Skeletal muscle satellite cell (primary cell): ENCODE data around the gene CNPPD1.
"Not testable (repeated sequence)": the region's sequence is repeated elsewhere in the genome, so short reads cannot be mapped to it uniquely, and the experiment has no call there.

ENCODE experiments used
- H3K27me3 ChIP-seq: 2 replicates; pipeline ENCODE4 v1.7.0; 2013; ENCODE audit warnings: low read length; ENCODE audit not compliant: control insufficient read depth, insufficient read depth
- H3K36me3 ChIP-seq: 2 replicates; pipeline ENCODE4 v1.7.0; 2013; ENCODE audit warnings: mild to moderate bottlenecking, control low read depth, low read length; ENCODE audit not compliant: insufficient read depth
- H3K4me1 ChIP-seq: 2 replicates; pipeline ENCODE4 v1.7.0; 2013; ENCODE audit warnings: low read length; ENCODE audit not compliant: control insufficient read depth, insufficient read depth
- H3K4me2 ChIP-seq: 2 replicates; pipeline ENCODE4 v1.7.0; 2013; ENCODE audit warnings: mild to moderate bottlenecking, low read length
- H3K4me3 ChIP-seq: 2 replicates; pipeline ENCODE4 v1.7.0; 2013; ENCODE audit warnings: low read length
- H3K9ac ChIP-seq: 2 replicates; pipeline ENCODE4 v1.7.0; 2013; ENCODE audit warnings: mild to moderate bottlenecking, low read depth, low read length, moderate library complexity
- H3K9me3 ChIP-seq: replicated peaks from 2 replicates; pipeline ENCODE4 v1.7.0; 2013; ENCODE audit warnings: mild to moderate bottlenecking, control low read depth, low read length

Gene CNPPD1

DNA sequence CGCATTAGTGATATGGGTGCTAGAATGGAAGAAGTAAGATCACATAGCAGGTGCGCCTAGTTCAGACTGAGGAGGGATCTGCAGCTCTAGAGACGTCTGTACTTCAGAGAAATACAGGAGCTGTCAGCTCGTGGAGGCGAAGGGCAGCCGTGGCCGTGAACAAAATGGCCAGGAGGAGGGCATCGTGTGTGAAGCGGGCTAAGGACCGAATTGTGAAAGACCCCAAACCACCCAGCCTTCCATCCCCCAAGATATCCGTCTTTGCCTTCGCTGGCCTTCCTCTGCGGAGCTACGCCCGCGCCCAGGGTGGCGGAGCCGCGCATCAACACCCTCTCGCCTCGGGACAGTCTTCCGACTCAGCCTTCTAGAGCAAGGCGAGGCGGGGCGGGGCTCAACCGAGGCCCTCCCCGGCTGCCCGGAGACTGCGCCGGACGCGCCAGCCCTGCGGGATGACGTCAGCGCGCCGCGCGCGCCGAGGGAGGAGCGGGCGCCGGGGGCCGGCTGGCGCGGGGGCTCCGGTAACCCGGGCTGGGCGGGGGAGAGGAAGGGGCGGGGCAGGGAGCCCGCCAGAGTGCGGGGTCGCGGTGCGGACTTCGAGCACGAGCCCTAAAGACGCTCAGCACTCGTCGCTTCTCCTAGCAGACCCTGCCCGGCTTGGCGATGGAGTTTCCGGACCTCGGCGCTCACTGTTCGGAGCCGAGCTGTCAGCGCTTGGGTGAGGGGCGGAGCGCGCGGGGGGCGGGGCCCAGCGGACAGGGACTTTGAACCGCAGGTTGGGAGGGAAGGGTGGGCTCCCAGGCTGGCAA, 29.8 kb upstream of the CNPPD1 start, which contains the start of gene ZFAND2B:
ZFAND2B (plus strand) TSS at position 455 of the 806 bp plus-strand sequence; CDS start at position 661, 206 bp downstream.
- Histone ChIP-seq H3K9ac (peak within 1 kb of the TSS; percentile 83), H3K4me2 (peak within 1 kb of the TSS; percentile 97), H3K36me3 (peaks cover 32% of the 10 kb centered on the region), H3K4me3 (peak within 1 kb of the TSS; percentile 86), H3K4me1 (peaks cover 19% of the 10 kb centered on the region), H3K27me3 (no peaks in the 10 kb centered on the region), H3K9me3 (no peaks in the 10 kb centered on the region)

- Histone ChIP-seq H3K9me3 (no peaks in the 10 kb centered on the region), H3K36me3 (peaks cover 28% of the 10 kb centered on the region), H3K4me3 (peak overlapping the region; percentile 86), H3K9ac (peak overlapping the region; percentile 83), H3K27me3 (no peaks in the 10 kb centered on the region), H3K4me1 (peaks cover 19% of the 10 kb centered on the region), H3K4me2 (peak overlapping the region; percentile 97)
Observed at GRCh38 chr2:219205981-219206327, 29.2 kb upstream of the CNPPD1 start.

- Histone ChIP-seq H3K4me1 (peaks cover 19% of the 10 kb centered on the region), H3K4me3 (no peak overlapping the region), H3K9ac (no peak overlapping the region), H3K27me3 (peaks cover 4% of the 10 kb centered on the region), H3K9me3 (no peaks in the 10 kb centered on the region), H3K36me3 (peaks cover 20% of the 10 kb centered on the region), H3K4me2 (no peak overlapping the region)
Observed at GRCh38 chr2:219205165-219205538, 28.4 kb upstream of the CNPPD1 start.

GRCh38 chr2:219204425-219205164, 27.9 kb upstream of the CNPPD1 start:
- H3K4me2 ChIP-seq = no peak overlapping the region
- H3K4me1 ChIP-seq = peaks cover 19% of the 10 kb centered on the region
- no peak overlapping the region for H3K4me3 ChIP-seq
- H3K36me3 ChIP-seq = peaks cover 15% of the 10 kb centered on the region
- peaks cover 6% of the 10 kb centered on the region for H3K27me3 ChIP-seq
- H3K9me3 ChIP-seq = no peaks in the 10 kb centered on the region
- no peak overlapping the region for H3K9ac ChIP-seq

- not testable (repeated sequence) for H3K4me2 ChIP-seq, H3K9ac ChIP-seq, H3K36me3 ChIP-seq, H3K9me3 ChIP-seq, H3K4me3 ChIP-seq, H3K4me1 ChIP-seq
- H3K27me3 ChIP-seq = peaks cover 14% of the 10 kb centered on the region
Observed at GRCh38 chr2:219201331-219201730, 24.6 kb upstream of the CNPPD1 start.

DNA sequence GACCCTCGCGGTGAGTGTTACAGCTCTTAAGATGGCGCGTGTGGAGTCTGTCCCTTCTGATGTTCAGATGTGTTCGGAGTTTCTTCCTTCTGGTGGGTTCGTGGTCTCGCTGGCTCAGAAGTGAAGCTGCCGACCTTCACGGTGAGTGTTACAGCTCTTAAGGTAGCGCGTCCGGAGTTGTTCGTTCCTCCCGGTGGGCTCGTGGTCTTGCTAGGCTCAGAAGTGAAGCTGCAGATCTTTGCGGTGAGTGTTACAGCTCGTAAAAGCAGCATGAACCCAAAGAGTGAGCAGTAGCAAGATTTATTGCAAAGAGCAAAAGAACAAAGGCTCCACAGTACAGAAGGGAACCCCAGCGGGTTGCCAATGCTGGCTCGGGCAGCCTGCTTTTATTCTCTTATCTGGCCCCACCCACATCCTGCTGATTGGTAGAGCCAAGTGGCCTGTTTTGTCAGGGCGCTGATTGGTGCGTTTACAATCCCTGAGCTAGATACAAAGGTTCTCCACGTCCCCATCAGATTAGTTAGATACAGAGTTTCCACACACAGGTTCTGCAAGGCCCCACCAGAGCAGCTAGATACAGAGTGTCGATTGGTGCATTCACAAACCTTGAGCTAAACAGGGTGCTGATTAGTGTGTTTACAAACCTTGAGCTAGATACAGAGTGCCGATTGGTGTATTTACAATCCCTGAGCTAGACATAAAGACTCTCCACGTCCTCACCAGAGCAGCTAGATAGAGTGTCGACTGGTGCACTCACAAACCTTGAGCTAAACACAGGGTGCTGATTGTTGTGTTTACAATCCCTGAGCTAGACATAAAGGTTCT, 24.0 kb upstream of the CNPPD1 start:
- not testable (repeated sequence) for H3K4me1 ChIP-seq, H3K36me3 ChIP-seq, H3K4me2 ChIP-seq, H3K9me3 ChIP-seq, H3K4me3 ChIP-seq, H3K9ac ChIP-seq
- peaks cover 15% of the 10 kb centered on the region for H3K27me3 ChIP-seq

DNA sequence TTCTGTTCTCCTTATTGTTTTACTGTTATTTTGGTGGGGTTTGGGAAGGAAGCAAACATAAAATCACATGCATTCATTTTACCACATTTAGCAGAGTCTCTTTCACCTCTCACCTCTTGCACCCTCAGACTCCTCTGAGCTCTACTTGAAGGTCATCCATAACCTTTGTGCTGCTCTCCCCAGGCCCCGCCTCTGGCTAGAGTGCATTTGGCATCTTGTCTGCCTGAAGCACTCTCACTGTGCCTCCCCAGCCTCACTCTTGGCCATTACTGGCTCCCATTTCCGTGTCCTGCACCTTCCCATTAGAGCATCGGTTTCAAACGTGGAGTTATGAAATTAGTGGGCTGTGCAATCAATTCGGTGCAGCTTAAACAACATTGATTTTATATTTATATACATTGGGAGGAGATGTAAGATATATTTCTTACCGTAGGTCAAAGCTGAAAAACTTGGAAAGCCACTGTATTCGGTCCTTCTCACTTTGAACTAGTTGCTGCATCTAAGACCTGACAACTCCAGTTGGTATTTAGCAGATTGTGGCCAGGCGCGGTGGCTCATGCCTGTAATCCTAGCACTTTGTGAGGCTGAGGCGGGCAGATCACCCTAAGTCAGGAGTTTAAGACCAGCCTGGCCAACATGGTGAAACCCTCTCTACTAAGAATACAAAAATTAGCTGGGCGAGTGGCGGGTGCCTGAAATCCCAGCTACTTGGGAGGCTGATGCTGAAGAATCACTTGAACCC, 22.9 kb upstream of the CNPPD1 start:
- no peaks in the 10 kb centered on the region for H3K9me3 ChIP-seq
- H3K27me3 ChIP-seq = peaks cover 20% of the 10 kb centered on the region
- no peak overlapping the region for H3K4me3 ChIP-seq
- no peaks in the 10 kb centered on the region for H3K36me3 ChIP-seq
- H3K4me2 ChIP-seq = no peak overlapping the region
- no peaks in the 10 kb centered on the region for H3K4me1 ChIP-seq
- no peak overlapping the region for H3K9ac ChIP-seq

- H3K4me3 ChIP-seq = no peak overlapping the region
- H3K9ac ChIP-seq = no peak overlapping the region
- H3K4me2 ChIP-seq = no peak overlapping the region
- no peaks in the 10 kb centered on the region for H3K36me3 ChIP-seq
- H3K9me3 ChIP-seq = no peaks in the 10 kb centered on the region
- peaks cover 20% of the 10 kb centered on the region for H3K27me3 ChIP-seq
- no peaks in the 10 kb centered on the region for H3K4me1 ChIP-seq
Observed at GRCh38 chr2:219198974-219199373, 22.2 kb upstream of the CNPPD1 start.

- no peak overlapping the region for H3K9ac ChIP-seq
- no peak overlapping the region for H3K4me2 ChIP-seq
- no peaks in the 10 kb centered on the region for H3K4me1 ChIP-seq
- H3K27me3 ChIP-seq = peaks cover 20% of the 10 kb centered on the region
- H3K4me3 ChIP-seq = no peak overlapping the region
- H3K9me3 ChIP-seq = no peaks in the 10 kb centered on the region
- H3K36me3 ChIP-seq = no peaks in the 10 kb centered on the region
Observed at GRCh38 chr2:219197388-219197787, 20.7 kb upstream of the CNPPD1 start.

- H3K36me3 ChIP-seq = peaks cover 33% of the 10 kb centered on the region
- no peaks in the 10 kb centered on the region for H3K9me3 ChIP-seq
- no peaks in the 10 kb centered on the region for H3K27me3 ChIP-seq
- no peak overlapping the region for H3K9ac ChIP-seq
- no peak overlapping the region for H3K4me2 ChIP-seq
- no peak overlapping the region for H3K4me3 ChIP-seq
- no peaks in the 10 kb centered on the region for H3K4me1 ChIP-seq
Observed at GRCh38 chr2:219186754-219187456, 10.2 kb upstream of the CNPPD1 start.
